ENCODE measurements around the gene PTPN18.

- TF ChIP-seq SP1 (IDR thresholded peaks at IDR 0.05), result no peak
- peak; percentile 96 for TF ChIP-seq ELF4 (IDR thresholded peaks at IDR 0.05)
- no peak for TF ChIP-seq BHLHE40 (IDR thresholded peaks at IDR 0.05; ENCODE audit: borderline replicate concordance)
- no peak for TF ChIP-seq HDGF (IDR thresholded peaks at IDR 0.05; ENCODE audit: borderline replicate concordance)
- no peak for TF ChIP-seq FOXA1 (IDR thresholded peaks at IDR 0.05)
- TF ChIP-seq FOXM1 (IDR thresholded peaks at IDR 0.05; ENCODE audit: borderline replicate concordance), result no peak
- TF ChIP-seq ARNT (IDR thresholded peaks at IDR 0.05), result no peak
- no peak for TF ChIP-seq FOXK2 (IDR thresholded peaks at IDR 0.05)
- TF ChIP-seq TARDBP (IDR thresholded peaks at IDR 0.05), result no peak
- no peak for TF ChIP-seq NFRKB (IDR thresholded peaks at IDR 0.05)
Measured at GRCh38 chr2:130342533-130343275, 13.2 kb upstream of the PTPN18 start, which contains the start of gene IMP4.

Data from HEK293T (cell line).